HG02852 (cell line): Measurements from ENCODE around the gene NFILZ.

Experiments
- ATAC-seq: cut with Tn5 transposase; IDR thresholded peaks from one replicate; pipeline ENCODE4 v1.9.1; 2021; ENCODE audit warnings: mild to moderate bottlenecking, moderate library complexity; ENCODE audit not compliant: unreplicated experiment

Gene NFILZ

GRCh38 chr19:8641221-8641907 is 10.9 kb downstream of the NFILZ start:
- ATAC-seq, result no peak

- ATAC-seq, result no peak
Observed at GRCh38 chr19:8641908-8642547, 11.6 kb downstream of the NFILZ start.

- ATAC-seq, result no peak
Observed at GRCh38 chr19:8642561-8642960, 12.1 kb downstream of the NFILZ start.

- no peak for ATAC-seq
Observed at GRCh38 chr19:8643860-8644653, 13.6 kb downstream of the NFILZ start.

- no peak for ATAC-seq
Observed at GRCh38 chr19:8648240-8648639, 17.8 kb downstream of the NFILZ start.

- ATAC-seq, result no peak
Observed at GRCh38 chr19:8654591-8655339, 24.3 kb downstream of the NFILZ start.

GRCh38 chr19:8655340-8655709 is 24.9 kb downstream of the NFILZ start:
- no peak for ATAC-seq

GRCh38 chr19:8657869-8658268 is 27.4 kb downstream of the NFILZ start:
- no peak for ATAC-seq

- no peak for ATAC-seq
Observed at GRCh38 chr19:8659905-8660304, 29.5 kb downstream of the NFILZ start.

GRCh38 chr19:8662263-8662662 is 31.8 kb downstream of the NFILZ start:
- no peak for ATAC-seq

- no peak for ATAC-seq
Observed at GRCh38 chr19:8663920-8664670, 33.7 kb downstream of the NFILZ start.

- ATAC-seq, result no peak
Observed at GRCh38 chr19:8664671-8665057, 34.2 kb downstream of the NFILZ start.

GRCh38 chr19:8665468-8666213 is 35.2 kb downstream of the NFILZ start:
- no peak for ATAC-seq

GRCh38 chr19:8666814-8667405 is 36.5 kb downstream of the NFILZ start:
- no peak for ATAC-seq

GRCh38 chr19:8673276-8673891 is 43.0 kb downstream of the NFILZ start:
- no peak for ATAC-seq

GRCh38 chr19:8675066-8675465 is 44.6 kb downstream of the NFILZ start:
- no peak for ATAC-seq

GRCh38 chr19:8678244-8678807 is 47.9 kb downstream of the NFILZ start:
- no peak for ATAC-seq
